GM18508 (cell line): ENCODE results near the gene USP46.

ENCODE experiments used
- ATAC-seq: cut with Tn5 transposase; IDR thresholded peaks from one replicate; pipeline ENCODE4 v1.9.1; 2021; ENCODE audit warnings: moderate number of reproducible peaks; ENCODE audit not compliant: insufficient read depth, unreplicated experiment

USP46 gene

DNA sequence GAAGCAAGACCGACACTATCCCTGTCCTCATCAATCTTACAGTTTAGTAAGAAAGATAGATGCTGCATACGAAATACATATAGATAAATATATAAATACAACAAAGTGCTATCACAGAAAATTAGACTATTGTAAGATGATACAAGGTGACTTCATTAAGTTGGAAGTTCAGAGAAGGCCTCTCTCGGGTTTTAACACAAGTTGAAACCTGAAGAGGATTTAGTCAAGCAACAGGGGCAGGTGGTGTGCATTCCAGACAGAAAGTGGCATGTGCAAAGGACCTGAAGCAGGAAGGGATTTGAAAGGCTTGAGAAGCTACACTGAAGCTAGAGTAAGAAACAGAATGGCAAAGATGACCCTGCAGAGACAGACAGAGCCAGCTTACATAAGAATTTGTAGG lies 36.5 kb downstream of the USP46 start:
- ATAC-seq, result no peak

DNA sequence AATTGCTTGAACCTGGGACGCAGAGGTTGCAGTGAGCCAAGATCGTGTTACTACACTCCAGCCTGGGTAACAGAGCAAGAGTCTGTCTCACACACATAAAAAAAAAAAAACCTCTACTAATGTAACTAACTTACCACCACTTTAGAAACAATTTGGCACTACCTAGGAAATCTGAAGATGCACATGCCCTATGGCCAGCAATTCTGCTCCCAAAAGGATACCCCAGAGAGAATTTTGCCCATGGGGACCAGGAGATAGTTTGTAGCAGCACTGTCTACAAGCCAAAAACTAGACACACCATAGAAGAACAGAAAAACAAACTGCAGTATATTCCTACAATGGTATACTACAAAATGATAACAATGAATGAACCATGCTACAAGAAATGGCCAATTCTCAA lies 37.5 kb downstream of the USP46 start:
- ATAC-seq, result no peak

DNA sequence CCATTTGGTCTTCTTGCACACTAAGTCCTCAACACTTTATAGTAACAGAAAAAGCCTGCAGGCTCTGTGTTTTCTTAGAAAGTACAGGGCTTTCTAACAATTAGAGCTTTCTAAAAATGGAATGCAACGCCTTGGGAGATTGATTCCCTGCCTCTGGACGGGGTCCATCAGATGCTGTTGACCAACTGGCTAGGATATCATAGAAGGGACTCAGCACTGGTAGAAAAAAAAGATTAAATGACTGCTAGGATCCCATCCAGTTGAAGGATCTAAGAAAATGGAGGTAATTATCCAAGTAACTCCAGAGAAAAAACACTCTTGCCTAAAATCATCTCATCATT lies 39.5 kb downstream of the USP46 start:
- no peak for ATAC-seq

DNA sequence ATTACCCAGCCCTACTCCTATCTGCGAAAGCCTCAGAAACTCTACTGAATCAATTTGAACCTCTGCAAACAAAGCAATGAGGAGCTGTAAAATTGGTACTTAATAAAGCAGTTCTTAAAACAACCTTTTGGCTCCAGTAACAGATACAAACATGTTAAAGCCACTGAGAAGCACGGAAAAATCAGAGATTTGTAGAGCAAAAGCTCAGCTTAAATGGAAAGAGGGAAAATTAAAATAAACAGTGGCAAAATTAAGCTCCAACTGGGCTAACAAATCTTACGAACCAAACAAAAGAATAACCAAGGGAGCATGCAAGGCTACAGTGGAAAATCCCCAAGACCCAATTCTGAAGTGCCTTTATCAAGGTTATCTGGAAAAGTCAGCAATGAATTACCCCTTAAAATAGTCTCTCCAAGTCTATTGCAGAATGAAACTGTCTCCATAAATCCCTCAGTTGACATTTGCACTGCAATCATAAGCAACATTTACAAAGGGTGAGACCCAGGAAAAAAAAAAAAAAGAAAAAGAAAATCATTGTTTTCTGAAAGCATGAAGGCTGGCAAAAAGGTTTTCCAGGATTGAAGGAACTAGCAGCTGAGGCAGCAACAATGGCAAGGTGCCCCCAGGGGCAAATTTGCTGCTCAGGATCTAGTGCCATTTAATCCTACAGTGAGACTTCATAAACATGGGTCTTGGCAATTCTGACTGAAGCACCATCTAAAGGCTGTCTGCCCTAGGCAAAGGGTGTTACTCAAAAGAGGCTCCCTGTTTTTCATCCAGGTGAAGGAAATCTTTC lies 40.1 kb downstream of the USP46 start:
- no peak for ATAC-seq

DNA sequence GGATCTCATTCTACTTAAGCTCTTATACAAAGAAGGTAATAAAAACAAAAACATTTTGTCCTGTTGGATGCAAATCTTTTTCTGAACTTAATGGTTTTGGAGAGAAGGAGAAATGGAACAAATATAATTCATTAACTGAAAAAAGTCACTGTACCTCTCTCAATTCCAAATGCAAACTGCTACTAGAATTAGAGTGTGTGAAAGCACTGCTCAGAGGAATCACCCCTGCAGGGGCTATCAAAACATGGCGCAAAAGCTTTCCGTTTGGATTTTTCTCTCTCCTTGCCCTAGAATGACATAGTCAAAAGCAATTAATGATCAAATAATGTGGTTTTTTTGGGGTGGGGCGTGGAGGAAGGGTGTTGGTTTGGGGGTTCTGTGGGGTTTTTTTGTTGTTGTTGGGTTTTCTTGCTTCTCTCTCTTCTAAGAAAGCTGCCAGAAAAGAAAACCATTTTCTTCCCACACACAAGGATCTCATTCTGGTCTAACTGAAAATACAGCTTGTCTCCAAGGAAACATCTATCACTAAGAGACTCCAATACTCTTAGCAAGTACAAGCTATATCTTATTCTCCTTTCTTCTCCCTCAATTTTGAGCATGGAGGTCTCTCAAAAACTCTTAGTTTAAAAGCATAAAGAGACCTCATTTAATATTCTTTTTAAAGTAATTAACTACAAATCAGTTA lies 41.6 kb downstream of the USP46 start:
- no peak for ATAC-seq

DNA sequence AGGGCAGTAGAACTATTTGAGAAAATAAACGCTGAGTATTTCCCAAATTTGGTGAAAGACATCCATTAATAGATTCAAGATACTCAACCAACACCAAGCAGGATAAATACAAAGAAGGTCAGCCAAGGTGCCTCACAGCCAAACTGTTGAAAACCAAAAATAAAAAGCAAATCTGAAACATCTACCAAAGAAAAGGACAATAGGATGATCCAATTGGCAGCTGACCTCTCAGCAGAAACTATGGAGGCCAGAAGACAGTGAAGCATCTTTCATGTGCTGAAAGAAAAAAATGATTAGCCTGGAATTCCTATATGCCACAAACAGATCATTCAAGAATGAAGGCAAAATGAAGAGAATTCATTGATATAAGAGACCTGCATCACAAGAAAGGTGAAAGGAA lies 44.9 kb downstream of the USP46 start:
- ATAC-seq, result no peak

DNA sequence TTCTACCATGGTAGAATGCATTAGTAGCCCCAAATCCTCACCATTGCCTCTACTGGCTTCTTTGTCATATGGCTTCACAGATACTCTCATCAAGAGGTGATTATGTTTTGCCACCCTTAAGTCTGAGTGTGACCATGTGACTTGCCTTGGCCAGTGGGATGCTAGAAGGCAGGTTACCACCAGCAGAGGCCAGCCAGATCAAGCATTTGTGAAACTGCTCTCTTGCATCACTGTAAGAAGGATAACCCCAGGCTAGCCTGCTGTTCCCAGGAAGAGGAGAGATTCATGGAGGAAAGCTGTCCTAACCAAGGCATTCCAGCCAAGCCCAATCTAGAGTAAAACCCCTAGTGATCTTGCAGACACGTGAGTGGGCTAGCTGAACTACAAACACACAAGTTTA lies 46.8 kb downstream of the USP46 start:
- ATAC-seq, result no peak

DNA sequence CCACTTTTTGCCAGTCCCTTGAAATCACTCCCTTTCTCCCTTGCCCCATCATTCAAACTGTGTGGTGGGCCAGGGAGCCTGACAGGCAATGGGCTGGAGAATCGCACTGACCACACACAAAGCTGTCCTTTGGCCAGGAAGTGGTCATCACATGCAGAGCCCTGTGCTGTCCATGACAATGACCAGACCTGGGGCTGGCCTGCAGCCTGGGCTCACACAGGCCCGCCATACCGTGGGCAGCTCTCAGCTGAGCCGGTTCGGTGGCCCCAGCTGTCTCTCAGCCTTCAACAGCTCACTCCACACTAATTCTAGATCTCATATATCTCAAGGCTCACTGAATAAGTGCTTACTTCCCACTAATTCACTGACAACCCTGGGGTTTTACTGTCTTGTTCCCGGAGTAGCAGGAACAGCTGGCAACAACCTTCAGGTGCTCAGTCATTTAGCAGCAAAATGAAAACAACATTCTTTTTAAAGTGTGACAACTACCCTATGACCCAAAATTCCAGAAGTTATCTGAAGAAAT lies 48.0 kb downstream of the USP46 start:
- ATAC-seq, result no peak

DNA sequence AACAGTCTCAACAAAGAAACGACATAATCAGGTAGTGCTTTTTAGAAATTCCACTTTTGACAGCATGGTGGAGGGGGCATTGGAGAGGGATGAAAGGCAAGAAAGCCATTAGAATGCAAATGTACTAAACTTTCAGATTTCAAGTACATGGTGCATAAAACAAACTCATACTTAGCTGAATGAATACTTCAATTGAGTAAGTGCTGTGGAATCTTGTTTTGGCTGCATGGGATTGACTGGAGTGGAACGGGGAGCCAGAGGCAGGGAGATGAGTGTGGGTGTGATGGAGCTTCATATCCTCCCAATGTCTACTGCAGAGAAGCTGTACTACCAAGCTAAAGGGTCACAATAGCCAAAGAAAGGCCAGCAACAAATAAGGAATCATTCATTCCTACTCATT lies 52.4 kb downstream of the USP46 start:
- ATAC-seq, result no peak

DNA sequence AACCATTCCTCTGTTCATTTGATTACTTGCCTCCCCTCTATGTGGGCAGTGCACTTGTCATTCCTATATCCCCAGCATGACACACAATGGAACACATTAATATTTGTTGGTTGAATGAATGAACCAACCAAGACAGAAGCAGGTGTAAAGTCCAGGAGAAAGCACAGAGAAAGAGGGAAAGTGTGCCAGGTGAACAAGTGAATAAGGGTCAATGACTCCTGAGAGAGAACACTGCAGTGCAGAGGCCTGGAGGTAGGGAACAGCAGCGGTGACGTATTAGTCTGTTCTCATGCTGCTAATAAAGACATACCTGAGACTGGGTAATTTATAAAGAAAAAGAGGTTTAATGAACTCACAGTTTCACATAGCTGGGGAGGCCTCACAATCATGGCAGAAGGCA lies 53.1 kb downstream of the USP46 start:
- no peak for ATAC-seq

DNA sequence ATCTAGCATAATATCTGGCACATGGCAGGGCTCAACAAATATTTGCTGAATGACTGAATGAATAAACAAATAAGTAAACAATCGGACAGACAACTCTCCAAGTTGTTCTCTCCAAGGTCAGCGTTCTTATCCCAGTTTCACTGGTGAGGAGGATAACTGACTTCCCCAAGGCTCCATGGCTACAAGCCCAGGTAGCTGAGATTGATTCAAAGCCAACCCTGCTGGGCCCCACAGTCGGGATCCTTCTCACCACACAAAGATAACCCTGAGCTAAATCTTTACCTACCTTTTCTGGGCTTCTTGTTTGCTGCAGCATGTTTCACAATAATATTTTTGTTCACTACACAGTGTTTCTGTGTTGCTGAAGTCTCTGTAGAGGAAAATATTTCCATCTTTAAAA lies 54.9 kb downstream of the USP46 start:
- no peak for ATAC-seq

DNA sequence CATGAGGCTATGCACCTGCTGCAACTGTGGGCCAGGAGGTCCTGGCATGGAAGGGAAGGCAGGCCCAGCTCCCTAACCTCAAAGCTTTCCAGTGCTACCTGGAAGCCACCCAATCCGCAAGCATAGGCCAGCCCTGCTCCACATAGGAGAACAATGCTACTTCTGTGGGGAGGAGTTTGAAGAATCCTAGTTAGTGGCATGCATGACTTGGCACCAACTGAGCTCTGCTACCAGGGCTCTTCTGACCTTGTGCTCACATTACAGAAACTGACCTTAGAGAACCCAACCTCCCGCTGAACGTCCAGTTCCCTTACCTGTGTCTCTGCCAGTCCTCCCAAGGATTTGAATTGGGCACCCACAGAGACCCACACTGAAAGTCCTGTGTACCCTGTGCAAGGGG lies 58.8 kb downstream of the USP46 start:
- no peak for ATAC-seq

DNA sequence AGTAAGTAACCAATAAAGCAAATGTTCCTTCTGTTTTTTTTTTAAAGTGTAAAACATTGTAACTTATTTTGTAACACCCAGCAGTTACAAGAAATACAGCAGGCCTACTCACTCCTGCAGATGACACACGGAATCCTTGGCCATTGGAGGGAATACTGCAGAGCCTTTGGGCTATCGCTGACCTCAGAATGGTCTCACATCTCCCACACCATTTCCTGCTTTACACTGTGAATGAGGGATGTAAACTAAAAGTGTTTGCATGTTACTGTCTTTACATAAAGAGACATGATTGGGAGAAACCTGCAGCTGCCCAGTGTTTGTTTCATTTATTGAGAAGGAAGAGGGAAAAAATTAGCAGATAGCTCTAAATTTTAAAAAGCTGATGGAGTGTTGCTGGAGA lies 64.1 kb downstream of the USP46 start:
- ATAC-seq, result no peak

DNA sequence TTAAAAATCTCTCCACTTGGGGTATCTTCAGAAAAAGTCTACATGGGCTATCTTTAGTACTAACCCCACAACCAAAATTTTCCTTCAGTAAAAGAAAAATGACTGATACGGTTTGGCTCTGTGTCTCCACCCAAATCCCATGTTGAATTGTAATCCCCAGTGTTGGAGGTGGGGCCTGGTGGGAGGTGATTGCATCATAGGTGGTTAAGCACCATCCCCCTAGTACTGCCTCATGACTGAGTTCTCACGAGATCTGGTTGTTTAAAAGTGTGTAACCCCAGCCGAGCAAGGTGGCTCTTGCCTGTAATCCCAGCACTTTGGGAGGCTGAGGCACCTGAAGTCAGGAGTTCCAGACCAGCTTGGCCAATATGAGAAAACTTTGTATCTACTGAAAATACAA lies 66.8 kb downstream of the USP46 start:
- ATAC-seq, result no peak

DNA sequence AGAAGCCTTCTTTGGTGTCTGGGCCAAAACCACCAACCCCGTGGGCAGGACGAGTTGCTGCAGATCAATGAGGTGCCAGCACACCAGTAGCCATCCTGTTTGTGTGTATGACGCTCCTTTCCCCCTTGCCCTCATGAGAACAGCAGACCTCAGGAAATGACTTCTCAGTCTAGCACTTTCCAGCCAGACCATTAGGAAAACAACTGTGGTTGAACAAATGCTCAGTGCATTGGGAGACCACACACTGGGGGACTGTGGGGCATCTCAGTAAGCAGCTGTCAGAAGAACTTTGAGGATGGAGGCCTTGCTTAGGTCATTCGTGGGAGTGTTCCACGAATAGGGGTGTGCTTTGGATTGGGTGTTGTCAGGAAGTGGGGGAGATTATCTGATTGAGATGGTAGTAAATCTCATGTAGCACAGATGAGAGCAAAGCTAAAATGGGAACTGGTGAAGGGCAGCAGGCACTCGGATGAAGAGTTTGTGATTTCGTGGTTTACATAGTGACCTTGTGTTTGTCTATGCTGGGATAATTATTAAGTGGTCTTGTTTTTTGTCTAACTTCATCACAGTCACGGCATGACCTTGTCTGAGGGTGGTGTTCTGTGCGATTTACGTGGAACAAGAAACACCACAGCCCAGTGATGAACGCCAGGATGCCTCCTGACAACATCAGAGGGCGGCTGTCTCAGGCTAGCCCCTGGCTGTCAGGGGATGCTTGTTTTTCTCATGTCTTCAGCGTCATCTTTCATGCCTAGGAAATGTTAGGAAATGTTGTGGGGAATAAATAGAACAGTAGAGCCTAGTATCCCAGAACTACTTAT lies 70.1 kb downstream of the USP46 start:
- ATAC-seq, result no peak

DNA sequence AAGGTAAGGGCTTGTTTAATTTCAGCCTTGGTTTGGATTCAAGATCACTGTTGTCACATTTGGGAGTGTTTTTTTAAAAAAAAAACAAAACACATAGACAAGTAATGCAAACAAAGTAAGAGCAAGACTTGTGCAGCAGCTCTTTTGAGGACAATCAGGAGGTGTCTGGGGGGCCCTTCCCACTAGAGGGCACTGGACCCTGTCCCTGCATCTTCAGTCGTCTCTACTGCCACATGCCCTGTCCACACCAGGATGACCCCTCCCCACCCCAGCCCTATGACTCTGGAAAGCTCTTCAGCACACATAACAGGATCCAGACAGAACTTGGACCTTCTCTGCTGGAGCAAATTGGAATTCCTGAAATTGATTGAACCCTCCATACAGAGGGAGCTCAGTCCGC lies 71.0 kb downstream of the USP46 start:
- ATAC-seq, result no peak

DNA sequence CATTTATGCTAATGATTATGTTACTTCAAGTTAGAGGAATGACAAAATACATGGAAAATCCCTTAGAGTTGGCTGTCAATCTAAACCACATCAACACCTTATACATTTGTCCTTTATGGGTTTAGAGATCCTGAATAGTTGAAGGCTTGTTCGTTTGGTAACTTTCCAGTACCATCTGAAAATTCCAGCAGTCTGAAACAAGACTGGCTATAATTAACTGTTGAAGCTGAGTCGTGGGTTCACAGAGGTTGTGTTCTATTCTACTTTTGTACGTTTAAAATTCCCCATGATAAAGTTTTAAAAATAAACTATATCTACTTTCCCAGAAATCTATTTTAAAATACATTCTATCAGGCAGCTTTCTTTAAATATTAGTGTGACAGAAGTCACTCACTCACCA lies 73.0 kb downstream of the USP46 start:
- ATAC-seq, result no peak

DNA sequence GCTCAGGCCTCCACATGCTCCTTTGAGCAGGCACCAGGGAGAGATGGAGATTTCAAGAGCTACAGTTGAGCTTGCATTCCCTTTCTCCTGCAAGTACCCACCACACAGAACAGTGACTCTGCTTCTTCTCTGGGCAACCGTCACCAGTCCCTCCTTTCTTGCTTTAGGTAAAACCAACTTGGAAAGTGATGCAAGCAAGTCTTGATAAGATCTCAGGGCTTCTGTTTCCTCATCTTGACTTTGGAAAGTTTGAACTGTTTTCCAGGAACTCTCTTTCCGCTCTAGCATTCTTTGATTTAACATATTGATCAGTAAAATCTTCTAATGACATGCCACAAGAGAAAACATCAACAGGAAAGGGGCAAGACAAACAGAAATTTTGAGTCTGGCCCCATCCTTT lies 73.7 kb downstream of the USP46 start:
- no peak for ATAC-seq

DNA sequence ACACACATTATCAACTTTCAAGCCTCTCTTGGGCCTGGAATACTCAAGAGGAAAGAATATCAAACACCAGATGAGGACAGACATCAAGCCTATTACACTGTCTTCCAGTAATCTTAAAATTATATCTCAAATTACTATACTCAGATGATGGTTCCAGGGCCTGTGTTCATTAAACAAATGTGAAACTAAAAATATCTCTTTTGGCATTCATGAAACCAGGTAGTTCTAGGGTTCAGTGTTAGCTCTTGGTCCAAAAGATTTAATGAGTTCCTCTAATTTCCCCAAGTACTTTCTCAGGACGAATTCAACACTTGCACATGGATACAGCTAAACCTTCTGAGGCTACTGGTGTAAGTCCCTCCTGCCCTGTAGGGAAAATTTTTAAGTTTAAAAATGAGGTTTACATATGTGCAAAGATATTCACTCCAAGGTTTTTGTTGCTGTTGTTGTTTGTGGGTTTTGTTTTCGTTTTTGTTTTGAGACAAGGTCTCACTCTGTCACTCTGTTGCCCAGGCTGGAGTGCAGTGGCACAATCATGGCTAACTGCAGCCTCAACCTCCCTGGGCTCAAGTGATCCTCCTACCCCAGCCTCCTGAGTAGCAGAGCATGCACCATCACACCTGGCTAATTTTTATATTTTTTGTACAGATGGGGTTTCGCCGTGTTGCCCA lies 79.4 kb downstream of the USP46 start:
- ATAC-seq, result no peak

DNA sequence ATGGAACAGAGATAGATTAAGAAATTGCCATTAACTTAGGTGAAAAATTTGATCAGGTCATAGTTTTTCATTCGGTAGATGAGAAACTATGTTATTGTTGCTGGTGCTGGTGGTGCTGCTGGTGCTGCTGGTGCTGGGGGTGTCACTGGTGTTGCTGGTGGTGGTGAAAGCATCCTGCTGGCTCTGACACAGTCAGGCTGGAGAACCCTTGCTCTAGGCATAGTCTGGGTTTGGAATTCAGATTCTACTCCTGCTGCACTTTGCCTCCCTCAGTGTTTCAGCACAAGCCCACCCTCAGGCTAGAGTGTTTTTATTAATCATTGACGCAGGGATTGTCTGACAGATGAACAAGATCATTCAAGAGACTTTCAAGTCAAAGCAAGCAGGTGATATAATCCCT lies 80.2 kb downstream of the USP46 start:
- no peak for ATAC-seq

DNA sequence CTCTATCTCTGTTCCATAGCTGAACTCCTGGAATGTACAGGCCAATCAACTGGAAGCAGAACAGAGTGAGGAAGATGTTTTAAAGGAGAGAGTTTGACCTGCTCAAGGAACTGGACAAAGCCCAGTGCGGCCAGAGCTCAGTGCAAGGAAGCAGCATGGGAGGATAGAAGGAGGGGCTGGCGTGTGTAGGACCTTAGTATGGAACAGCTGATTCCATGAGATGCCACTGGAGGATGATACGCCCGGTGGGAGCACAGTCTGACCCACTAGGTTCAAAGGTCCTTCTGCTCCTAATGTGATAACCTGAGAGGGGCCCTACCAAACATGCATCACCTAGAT lies 81.5 kb downstream of the USP46 start:
- no peak for ATAC-seq
